Vagina (tissue), 2 donors: Measurements from ENCODE around the gene MLF2. TPM values are rescaled to one million over a fixed set of nuclear protein-coding genes. Genes with fewer than 3 reads are reported as not detected.

Experiments
- DNase-seq, 2 donors: peaks; one replicate each; pipeline ENCODE4 v3.0.0-alpha.2; 2017; ENCODE audit errors: extremely low spot score in 2 of 2
- H3K27ac ChIP-seq: fragments of 200-600 bp; sonication (generic); one replicate; pipeline ENCODE4 v1.5.1; 2019
- H3K27me3 ChIP-seq: fragments of 200-600 bp; sonication (generic); one replicate; pipeline ENCODE4 v1.5.1; 2019
- H3K36me3 ChIP-seq, 2 donors: fragments of 200-600 bp; sonication (generic); one replicate each; pipeline ENCODE4 v1.5.1; 2017 to 2019
- H3K4me1 ChIP-seq: fragments of 200-600 bp; sonication (generic); one replicate; pipeline ENCODE4 v1.5.1; 2019
- H3K4me3 ChIP-seq, 2 donors: fragments of 200-600 bp; sonication (generic); 1 replicate in 1 of 2; 2 replicates in 1 of 2; pipeline ENCODE4 v1.5.1; 2016 to 2019
- H3K9me3 ChIP-seq: fragments of 200-600 bp; sonication (generic); one replicate; pipeline ENCODE4 v1.5.1; 2019
- CTCF ChIP-seq, 3 experiments: fragments of 450-650 bp in 2 of 3; fragments of 200-600 bp in 1 of 3; sonication (generic) in 1 of 3; IDR thresholded peaks; one replicate each; pipeline ENCODE4 v1.5.1; 2017 to 2019; ENCODE audit warnings: antibody characterized with exemption in 3 of 3, mild to moderate bottlenecking in 2 of 3, moderate library complexity in 2 of 3
- POLR2A ChIP-seq, 2 donors: fragments of 450-650 bp; IDR thresholded peaks; one replicate each; pipeline ENCODE4 v1.6.1; 2017; ENCODE audit warnings: antibody characterized with exemption in 2 of 2, mild to moderate bottlenecking in 2 of 2, moderate library complexity in 2 of 2
- POLR2AphosphoS5 ChIP-seq, 2 donors: sonication (generic); formaldehyde crosslinking; IDR thresholded peaks; one replicate each; pipeline ENCODE4 v1.9.0; 2017; ENCODE audit warnings: antibody characterized with exemption in 2 of 2, mild to moderate bottlenecking in 2 of 2, low read depth in 1 of 2; ENCODE audit not compliant: insufficient read depth in 1 of 2
- intact Hi-C: fragments of 100-400 bp; cut with DNase I; formaldehyde crosslinking; loops from one replicate; pipeline ENCODE4 v1.15.1; 2023
- total RNA-seq: library from RNA; depleted of rRNA; stranded (reverse); fragments of >200 nt; gene quantifications from one replicate; pipeline ENCODE4 v1.2.3, GENCODE V29; 2016

MLF2 gene
- total RNA-seq, 1 donor from 2014 or later, result 150 TPM

GRCh38 chr12:6782850-6783566 lies 30.1 kb upstream of the MLF2 start:
- intact Hi-C loops, result no loop called here
- peaks cover 7% of the 10 kb centered on the region for H3K4me1 ChIP-seq
- H3K27me3 ChIP-seq, result no peaks in the 10 kb centered on the region
- no peak for TF ChIP-seq POLR2AphosphoS5 (IDR thresholded peaks at IDR 0.05; ENCODE audit: insufficient read depth in 1 of 2, low read depth in 1 of 2)
- no peak for TF ChIP-seq POLR2A (IDR thresholded peaks at IDR 0.05)
- no peak for TF ChIP-seq CTCF (IDR thresholded peaks at IDR 0.05)
- DNase-seq, result no peak
- no peak overlapping the region for H3K4me3 ChIP-seq
- no peak overlapping the region for H3K27ac ChIP-seq
- H3K9me3 ChIP-seq, result no peaks in the 10 kb centered on the region
- H3K36me3 ChIP-seq, result no peaks in the 10 kb centered on the region

- no peak overlapping the region for H3K27ac ChIP-seq
- TF ChIP-seq POLR2A (IDR thresholded peaks at IDR 0.05), result no peak
- TF ChIP-seq POLR2AphosphoS5 (IDR thresholded peaks at IDR 0.05; ENCODE audit: insufficient read depth in 1 of 2, low read depth in 1 of 2), result no peak
- no peak for TF ChIP-seq CTCF (IDR thresholded peaks at IDR 0.05)
- no peaks in the 10 kb centered on the region for H3K27me3 ChIP-seq
- no peaks in the 10 kb centered on the region for H3K36me3 ChIP-seq
- intact Hi-C loops, result no loop called here
- peaks cover 12% of the 10 kb centered on the region for H3K4me1 ChIP-seq
- no peaks in the 10 kb centered on the region for H3K9me3 ChIP-seq
- H3K4me3 ChIP-seq, result no peak overlapping the region
- no peak for DNase-seq
Measured at GRCh38 chr12:6782119-6782518, 29.2 kb upstream of the MLF2 start.

GRCh38 chr12:6780573-6780972 lies 27.6 kb upstream of the MLF2 start:
- Histone ChIP-seq H3K27me3 (no peaks in the 10 kb centered on the region), H3K36me3 (no peaks in the 10 kb centered on the region), H3K9me3 (no peaks in the 10 kb centered on the region), H3K4me1 (peaks cover 12% of the 10 kb centered on the region), H3K4me3 (no peak overlapping the region), H3K27ac (no peak overlapping the region)
- intact Hi-C loops, result no loop called here
- DNase-seq, result no peak
- TF ChIP-seq CTCF (IDR thresholded peaks at IDR 0.05) (no peak), POLR2AphosphoS5 (IDR thresholded peaks at IDR 0.05; ENCODE audit: insufficient read depth in 1 of 2, low read depth in 1 of 2) (no peak), POLR2A (IDR thresholded peaks at IDR 0.05) (no peak)

- TF ChIP-seq CTCF (IDR thresholded peaks at IDR 0.05) (no peak), POLR2A (IDR thresholded peaks at IDR 0.05) (no peak), POLR2AphosphoS5 (IDR thresholded peaks at IDR 0.05; ENCODE audit: insufficient read depth in 1 of 2, low read depth in 1 of 2) (no peak)
- DNase-seq, result no peak
- H3K9me3 ChIP-seq, result no peaks in the 10 kb centered on the region
- no peaks in the 10 kb centered on the region for H3K36me3 ChIP-seq
- H3K4me3 ChIP-seq, result no peak overlapping the region
- no peak overlapping the region for H3K27ac ChIP-seq
- H3K4me1 ChIP-seq, result peaks cover 12% of the 10 kb centered on the region
- intact Hi-C loops, result loop anchor here (2.0 to 5.0 kb wide), 2 partner anchors 43 to 47 kb away; no protein-coding TSS in a partner anchor
- no peaks in the 10 kb centered on the region for H3K27me3 ChIP-seq
Measured at GRCh38 chr12:6779708-6780432, 26.9 kb upstream of the MLF2 start.
